Measurements from ENCODE around the gene EPS15. TPM values are rescaled to one million over a fixed set of nuclear protein-coding genes. Genes with fewer than 3 reads are reported as not detected.

The EPS15 gene
- total and polyA plus RNA-seq, 9 of the 15 experiments (the other 6 are each of a cell fraction or from before 2014, with no cell fraction given), result 23.1 to 69.0 (median 41.7) TPM

GRCh38 chr1:51348147-51348527 lies 170.9 kb downstream of the EPS15 start:
- no peak for DNase-seq (ENCODE audit: extremely low read depth in 1 of 4, low spot score in 3 of 4)
- H3K36me3 ChIP-seq (ENCODE audit: control insufficient read depth, insufficient read depth, low read length), result no peaks in the 10 kb centered on the region
- no peak for ATAC-seq
- BruUV-seq (replicated peaks), result no TSS peak
- H3K27ac ChIP-seq (ENCODE audit: extremely low read depth, low read depth, low read length), result no peak overlapping the region
- peaks cover 0 to 14% of the 10 kb centered on the region in 2 experiments; a peak in 2 of 5 replicates for H3K4me1 ChIP-seq (replicated peaks in 1 of 2; ENCODE audit: control insufficient read depth in 2 of 2, insufficient read depth in 2 of 2, low read length in 2 of 2)
- H3K9me1 ChIP-seq (ENCODE audit: control insufficient read depth, insufficient read depth, low read length), result no peaks in the 10 kb centered on the region
- ChIA-PET POLR2A (no interaction called here), CTCF (ENCODE audit: low intra/inter-chr PET ratio) (no interaction called here)
- TF ChIP-seq ARNT (IDR thresholded peaks at IDR 0.05), result no peak
- TF ChIP-seq ZFP36 (IDR thresholded peaks at IDR 0.05; ENCODE audit: low read depth, low read length, partially characterized antibody), result peak; percentile 73
- 0 out of 2 replicates have a peak, but pooled peaks have one; percentile 37 for TF ChIP-seq ADNP (tag; IDR thresholded peaks at IDR 0.05)
- TF ChIP-seq BCOR (IDR thresholded peaks at IDR 0.05), result peak; percentile 72; the same call in 1 of the 2 replicates
- peak; percentile 80 for TF ChIP-seq RBM25 (IDR thresholded peaks at IDR 0.05; ENCODE audit: low read depth, low read length, severe bottlenecking)
- TF ChIP-seq MEIS2 (IDR thresholded peaks at IDR 0.05; ENCODE audit: partially characterized antibody), result no peak
- no peak for TF ChIP-seq ZNF586 (CRISPR knock-in tag; conservative IDR thresholded peaks at IDR 0.05)
- no peaks in the 10 kb centered on the region for H3K79me2 ChIP-seq (ENCODE audit: control insufficient read depth, insufficient read depth, low read length)
- no peaks in the 10 kb centered on the region for H3K9me3 ChIP-seq (replicated peaks; ENCODE audit: control insufficient read depth, insufficient read depth, low read depth, low read length)
- no peak overlapping the region for H3K4me2 ChIP-seq (ENCODE audit: insufficient read depth, low read length)
- FAIRE-seq, result no peak
- 0 out of 2 replicates have a peak, but pooled peaks cover 3% of the 10 kb centered on the region for H4K20me1 ChIP-seq (replicated peaks; ENCODE audit: control insufficient read depth, insufficient read depth, low read length)
- peaks cover 0 to 8% of the 10 kb centered on the region in 2 experiments; a peak in 3 of 5 replicates for H3K27me3 ChIP-seq (ENCODE audit: control insufficient read depth in 2 of 2, insufficient read depth in 2 of 2, low read length in 2 of 2)
- intact Hi-C loops (cut with micrococcal nuclease), result loop anchor here (10.0 kb wide), 1 partner anchor 417 kb away; no protein-coding TSS in a partner anchor
- no peak overlapping the region for H3K4me3 ChIP-seq
- in situ Hi-C loops (cut with MboI), result loop anchor here (10.0 kb wide), 1 partner anchor 187 kb away; no protein-coding TSS in a partner anchor
- H3K9ac ChIP-seq (ENCODE audit: insufficient read depth in 1 of 2, low read depth in 2 of 2, low read length in 2 of 2), result no peak overlapping the region
- no peak overlapping the region for H2AFZ ChIP-seq (ENCODE audit: low read depth, low read length)

Data from K562 (cell line).